WTC11 (cell line): ENCODE measurements around the gene ICA1L. TPM values are rescaled to one million over a fixed set of nuclear protein-coding genes. Genes with fewer than 3 reads are reported as not detected.

ENCODE experiments used
- ATAC-seq: fragments of 200-7000 bp; cut with Tn5 transposase; 2 replicates; pipeline ENCODE4 v1.10.0; 2021; ENCODE audit warnings: mild to moderate bottlenecking, moderate library complexity
- CTCF ChIA-PET: fragments of 300-600 bp; sonication (Branson Sonifier 250); formaldehyde crosslinking; loops from one replicate; lab custom pipeline; 2021; ENCODE audit warnings: antibody characterized with exemption; lab: Charles Lee
- POLR2A ChIA-PET: fragments of 350-600 bp; sonication (Branson Sonifier 250); formaldehyde crosslinking; loops from one replicate; lab custom pipeline; 2021; ENCODE audit warnings: antibody characterized with exemption; lab: Charles Lee
- DNase-seq: peaks from one replicate; pipeline ENCODE4 v3.0.0; 2021; ENCODE audit warnings: low spot score
- H3K27ac Mint-ChIP-seq: 2 replicates; pipeline ENCODE4 v1.8.0; 2021; ENCODE audit warnings: mixed read lengths
- H3K27me3 Mint-ChIP-seq: 2 replicates; pipeline ENCODE4 v1.8.0; 2021; ENCODE audit warnings: low read depth, mild to moderate bottlenecking, moderate library complexity, mixed read lengths
- H3K36me3 Mint-ChIP-seq: 2 replicates; pipeline ENCODE4 v1.8.0; 2021; ENCODE audit warnings: mixed read lengths
- H3K4me1 Mint-ChIP-seq: 2 replicates; pipeline ENCODE4 v1.8.0; 2022; ENCODE audit warnings: mixed read lengths
- H3K4me3 Mint-ChIP-seq: 2 replicates; pipeline ENCODE4 v1.8.0; 2021; ENCODE audit warnings: mild to moderate bottlenecking, moderate library complexity, mixed read lengths
- H3K9me3 Mint-ChIP-seq: 2 replicates; pipeline ENCODE4 v1.8.0; 2021; ENCODE audit warnings: mixed read lengths
- ATF6 ChIP-seq: sonication (generic); formaldehyde crosslinking; IDR thresholded peaks from 2 replicates; pipeline ENCODE4 v1.8.1; 2023; ENCODE audit warnings: mild to moderate bottlenecking, missing genetic modification reagents
- CREM ChIP-seq: sonication (generic); formaldehyde crosslinking; IDR thresholded peaks from 2 replicates; pipeline ENCODE4 v1.8.1; 2022; ENCODE audit warnings: mild to moderate bottlenecking, missing genetic modification reagents, moderate library complexity
- CTCF ChIP-seq: fragments of 200-600 bp; IDR thresholded peaks from 2 replicates; pipeline ENCODE4 v1.8.0; 2022; ENCODE audit warnings: antibody characterized with exemption
- E2F5 ChIP-seq: sonication (generic); formaldehyde crosslinking; IDR thresholded peaks from 2 replicates; pipeline ENCODE4 v1.8.1; 2022; ENCODE audit warnings: mild to moderate bottlenecking, moderate library complexity, missing genetic modification reagents
- ERG ChIP-seq: fragments of 250-450 bp; sonication (Bioruptor Pico); IDR thresholded peaks from 2 replicates; pipeline ENCODE4 v1.8.0; 2021; ENCODE audit warnings: mild to moderate bottlenecking
- GABPB1 ChIP-seq: sonication (generic); formaldehyde crosslinking; IDR thresholded peaks from 2 replicates; pipeline ENCODE4 v1.8.1; 2023; ENCODE audit warnings: mild to moderate bottlenecking, missing genetic modification reagents
- JUN ChIP-seq: sonication (generic); formaldehyde crosslinking; IDR thresholded peaks from 2 replicates; pipeline ENCODE4 v1.8.0; 2023; ENCODE audit warnings: mild to moderate bottlenecking, missing genetic modification reagents
- NFATC4 ChIP-seq: fragments of 250-450 bp; sonication (Bioruptor Pico); IDR thresholded peaks from 2 replicates; pipeline ENCODE4 v1.9.0; 2021; ENCODE audit warnings: mild to moderate bottlenecking
- NFYB ChIP-seq: sonication (generic); formaldehyde crosslinking; conservative IDR thresholded peaks from 2 replicates; pipeline ENCODE4 v1.8.0; 2022; ENCODE audit warnings: low read depth, missing genetic modification reagents
- NR2C2 ChIP-seq: sonication (generic); formaldehyde crosslinking; IDR thresholded peaks from 2 replicates; pipeline ENCODE4 v1.8.0; 2022; ENCODE audit warnings: mild to moderate bottlenecking, missing genetic modification reagents
- PREB ChIP-seq: sonication (generic); formaldehyde crosslinking; IDR thresholded peaks from 2 replicates; pipeline ENCODE4 v1.8.1; 2022; ENCODE audit warnings: mild to moderate bottlenecking, missing genetic modification reagents, moderate library complexity, borderline replicate concordance
- SMAD4 ChIP-seq: sonication (generic); formaldehyde crosslinking; IDR thresholded peaks from 2 replicates; pipeline ENCODE4 v1.8.0; 2022; ENCODE audit warnings: mild to moderate bottlenecking, missing genetic modification reagents
- TEAD1 ChIP-seq: sonication (generic); formaldehyde crosslinking; IDR thresholded peaks from 2 replicates; pipeline ENCODE4 v1.8.0; 2022; ENCODE audit warnings: mild to moderate bottlenecking, missing genetic modification reagents
- TEAD4 ChIP-seq: sonication (generic); formaldehyde crosslinking; IDR thresholded peaks from 2 replicates; pipeline ENCODE4 v1.8.0; 2022; ENCODE audit warnings: mild to moderate bottlenecking, missing genetic modification reagents
- USF2 ChIP-seq: sonication (generic); formaldehyde crosslinking; IDR thresholded peaks from 2 replicates; pipeline ENCODE4 v1.8.1; 2023; ENCODE audit warnings: mild to moderate bottlenecking, missing genetic modification reagents, moderate library complexity
- ZNF121 ChIP-seq: sonication (generic); formaldehyde crosslinking; IDR thresholded peaks from 2 replicates; pipeline ENCODE4 v1.8.0; 2023; ENCODE audit warnings: missing genetic modification reagents
- ZNF425 ChIP-seq: fragments of 250-450 bp; sonication (Bioruptor Pico); conservative IDR thresholded peaks from 2 replicates; pipeline ENCODE4 v1.9.0; 2021; ENCODE audit warnings: mild to moderate bottlenecking
- ZNF512 ChIP-seq: sonication (generic); formaldehyde crosslinking; IDR thresholded peaks from 2 replicates; pipeline ENCODE4 v1.8.1; 2022; ENCODE audit warnings: missing genetic modification reagents, borderline replicate concordance
- ZSCAN18 ChIP-seq: fragments of 250-450 bp; sonication (Bioruptor Pico); IDR thresholded peaks from 2 replicates; pipeline ENCODE4 v2.1.2; 2022; ENCODE audit warnings: mild to moderate bottlenecking, moderate library complexity
- total RNA-seq: library from RNA; stranded (reverse); gene quantifications from 3 replicates; pipeline ENCODE4 v1.2.3, GENCODE V29; 2021

The ICA1L gene
- total RNA-seq, 1 experiment from 2014 or later, result 3.1 TPM

GRCh38 chr2:202817771-202818170 lies 53.8 kb downstream of the ICA1L start:
- CTCF ChIA-PET, result interaction anchor here (0.5 kb wide), 1 partner anchor 279 kb away, joined by 3 read pairs; no protein-coding TSS in a partner anchor
- H3K9me3 Mint-ChIP-seq, result peaks cover 13% of the 10 kb centered on the region
- H3K27me3 Mint-ChIP-seq, result no peaks in the 10 kb centered on the region
- POLR2A ChIA-PET, result no interaction called here
- ATAC-seq, result no peak
- TF ChIP-seq E2F5 (CRISPR knock-in tag) (no peak), CREM (CRISPR knock-in tag) (no peak), ZNF512 (CRISPR knock-in tag) (no peak), PREB (CRISPR knock-in tag) (no peak), NFYB (no peak), NR2C2 (CRISPR knock-in tag) (no peak), SMAD4 (CRISPR knock-in tag) (no peak), TEAD1 (CRISPR knock-in tag) (no peak), ZNF121 (no peak), GABPB1 (CRISPR knock-in tag) (no peak), USF2 (CRISPR knock-in tag) (no peak), ATF6 (CRISPR knock-in tag) (no peak), ERG (no peak)
- no peak overlapping the region for H3K27ac Mint-ChIP-seq
- no peak overlapping the region for H3K4me3 Mint-ChIP-seq
- peaks cover 13% of the 10 kb centered on the region for H3K36me3 Mint-ChIP-seq
- no peak for DNase-seq
- no peaks in the 10 kb centered on the region for H3K4me1 Mint-ChIP-seq

GRCh38 chr2:202815548-202816360 lies 55.8 kb downstream of the ICA1L start:
- ATAC-seq (no peak), DNase-seq (no peak)
- Mint-ChIP-seq H3K36me3 (peaks cover 24% of the 10 kb centered on the region), H3K9me3 (peaks cover 24% of the 10 kb centered on the region), H3K4me3 (no peak overlapping the region), H3K27ac (no peak overlapping the region; the same call in 1 of the 2 replicates), H3K27me3 (no peaks in the 10 kb centered on the region), H3K4me1 (no peaks in the 10 kb centered on the region)
- ChIA-PET POLR2A (no interaction called here), CTCF (no interaction called here)
- TF ChIP-seq CTCF, result no peak
- TF ChIP-seq JUN (CRISPR knock-in tag), result no peak
- no peak for TF ChIP-seq ZNF425 (CRISPR knock-in tag)
- no peak for TF ChIP-seq ZSCAN18
- no peak for TF ChIP-seq NFATC4 (CRISPR knock-in tag)
- no peak for TF ChIP-seq TEAD4 (CRISPR knock-in tag)
- TF ChIP-seq PREB (CRISPR knock-in tag), result no peak
